GM19099 (cell line): ENCODE data around the gene CCDC141.

Experiments
- POLR2A ChIP-seq: IDR thresholded peaks from 3 replicates; pipeline ENCODE4 v1.6.1; 2011; ENCODE audit warnings: low read depth; ENCODE audit not compliant: insufficient read length; ENCODE audit errors: extremely low read depth

The CCDC141 gene

GRCh38 chr2:179049203-179049545 is 763 bp downstream of the CCDC141 start:
- TF ChIP-seq POLR2A: peak; percentile 27

- TF ChIP-seq POLR2A: no peak
These were observed 1.8 kb downstream of the CCDC141 start for GRCh38 chr2:179048099-179048498.

DNA sequence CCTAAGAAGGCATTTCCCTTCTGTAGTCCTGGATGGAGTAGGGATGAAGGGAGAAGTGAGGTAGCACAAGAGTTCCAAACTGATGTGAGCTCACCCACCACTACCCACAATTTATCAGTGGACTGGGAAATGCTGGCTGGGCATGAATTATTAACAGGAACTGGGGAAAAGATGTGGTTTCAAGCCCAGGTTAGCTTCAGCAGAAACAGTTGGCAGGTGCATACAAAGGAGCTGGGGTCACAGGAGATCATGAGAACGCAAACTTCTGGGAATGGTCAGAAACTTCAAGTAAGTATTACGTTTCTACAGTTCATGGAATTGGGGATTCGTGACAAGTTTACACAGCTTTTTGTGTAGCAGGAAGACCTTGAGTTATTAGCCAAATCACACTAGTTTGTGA is 5.4 kb downstream of the CCDC141 start:
- no peak for TF ChIP-seq POLR2A

GRCh38 chr2:179037807-179038206 is 12.1 kb downstream of the CCDC141 start:
- no peak for TF ChIP-seq POLR2A

- TF ChIP-seq POLR2A: no peak
These were observed 13.5 kb downstream of the CCDC141 start for GRCh38 chr2:179036353-179036905.

DNA sequence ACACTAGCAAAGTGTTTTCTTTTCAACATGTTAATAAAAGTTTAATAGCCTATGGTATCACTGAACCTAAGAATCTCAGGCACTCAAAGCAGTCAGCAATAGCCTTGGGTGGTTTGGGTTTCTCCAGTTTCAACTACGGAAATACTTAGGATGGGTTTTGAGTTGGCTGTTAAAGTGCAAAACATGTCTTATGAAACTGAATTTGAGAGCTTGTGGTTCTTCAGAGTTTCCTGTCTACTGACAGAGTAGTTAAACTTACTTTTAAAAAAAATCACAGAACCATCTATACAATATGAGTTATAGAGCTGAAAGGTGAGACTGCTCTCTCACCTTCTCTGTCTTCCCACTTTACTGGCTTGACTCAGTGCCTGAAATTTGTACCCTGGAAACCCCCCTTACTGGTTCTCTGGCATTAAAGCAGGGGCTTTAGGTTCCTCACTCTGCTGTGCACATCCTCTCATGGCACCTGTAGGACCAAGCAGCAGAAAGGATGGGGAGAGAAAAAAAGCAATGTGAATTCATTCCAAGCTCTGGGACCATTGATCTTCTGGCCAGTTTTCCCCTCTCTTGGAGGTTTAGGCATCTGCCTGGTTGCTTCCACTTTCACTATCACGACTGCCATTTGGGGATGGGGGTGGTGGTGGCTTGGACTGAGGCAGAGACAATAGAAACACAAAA is 18.1 kb downstream of the CCDC141 start:
- TF ChIP-seq POLR2A: peak; percentile 27

DNA sequence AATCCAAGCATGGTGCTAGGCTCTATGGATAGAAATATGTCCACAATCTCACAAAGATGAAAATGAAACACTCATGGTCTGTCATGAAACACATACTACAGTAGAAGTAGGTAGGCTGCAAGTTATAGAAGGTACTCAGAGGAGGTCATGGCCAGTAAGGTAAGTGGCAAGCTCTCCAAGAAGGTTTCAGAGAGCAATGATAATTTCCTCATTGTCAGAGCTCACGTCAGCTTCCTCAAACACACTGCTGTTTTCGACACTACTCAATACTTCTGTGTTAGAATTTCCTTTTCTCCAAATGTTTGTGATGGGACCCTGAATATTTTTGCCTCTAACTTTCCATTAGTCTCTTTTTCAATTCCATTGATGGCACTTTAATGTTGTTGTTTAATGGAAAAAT is 25.5 kb downstream of the CCDC141 start:
- TF ChIP-seq POLR2A: no peak

- TF ChIP-seq POLR2A: no peak
These were observed 27.3 kb downstream of the CCDC141 start for GRCh38 chr2:179022685-179023084.

- TF ChIP-seq POLR2A: no peak
These were observed 28.7 kb downstream of the CCDC141 start for GRCh38 chr2:179021258-179021657.

DNA sequence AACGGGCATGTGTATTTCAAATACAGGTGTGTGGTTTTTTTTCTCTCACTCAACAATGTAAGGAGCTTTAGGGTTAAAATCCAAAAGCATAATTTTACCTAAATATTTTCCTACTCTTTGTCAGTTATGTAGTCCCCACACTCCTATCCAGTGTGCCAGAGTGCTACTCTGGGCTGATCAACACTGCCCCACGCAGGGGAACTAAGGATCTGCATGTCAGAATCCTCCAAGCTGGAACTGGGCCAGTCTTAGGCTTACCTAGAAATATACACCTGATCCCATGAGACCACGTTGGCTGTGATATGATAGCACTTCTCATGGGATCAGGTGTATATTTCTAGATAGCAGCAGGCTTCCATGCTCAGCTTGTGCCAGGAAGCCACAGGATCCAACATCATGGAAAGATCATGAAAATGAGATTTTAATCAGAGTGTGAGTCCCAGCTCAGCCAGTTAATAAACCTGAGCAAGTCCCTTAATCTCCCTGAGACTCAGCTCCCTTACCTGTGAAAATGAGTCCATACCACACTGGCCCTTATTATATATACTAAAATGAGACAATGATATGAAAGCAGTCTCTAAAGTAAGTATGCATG is 29.7 kb downstream of the CCDC141 start:
- TF ChIP-seq POLR2A: no peak

- TF ChIP-seq POLR2A: no peak
These were observed 30.7 kb downstream of the CCDC141 start for GRCh38 chr2:179019260-179019659.

GRCh38 chr2:179017773-179018357 is 32.1 kb downstream of the CCDC141 start:
- TF ChIP-seq POLR2A: no peak

DNA sequence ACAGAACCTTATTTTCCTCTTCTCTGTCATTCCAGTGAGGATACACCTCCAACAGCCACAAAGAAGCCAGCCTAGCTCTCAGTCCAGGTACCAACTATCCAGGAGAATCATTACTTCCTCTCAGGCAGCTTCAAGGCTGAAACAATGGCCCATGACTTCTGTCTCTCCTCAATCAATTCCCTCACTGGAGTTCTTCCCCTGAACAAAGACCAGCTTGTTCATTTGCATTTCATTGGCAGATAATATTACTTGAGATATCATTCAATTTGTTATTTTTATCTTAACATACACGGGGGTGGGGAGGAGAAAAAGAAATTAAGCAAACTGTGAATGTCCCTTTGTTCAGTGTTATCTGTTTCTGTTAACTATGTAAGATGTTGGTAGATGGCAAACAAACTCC is 44.0 kb downstream of the CCDC141 start:
- no peak for TF ChIP-seq POLR2A

DNA sequence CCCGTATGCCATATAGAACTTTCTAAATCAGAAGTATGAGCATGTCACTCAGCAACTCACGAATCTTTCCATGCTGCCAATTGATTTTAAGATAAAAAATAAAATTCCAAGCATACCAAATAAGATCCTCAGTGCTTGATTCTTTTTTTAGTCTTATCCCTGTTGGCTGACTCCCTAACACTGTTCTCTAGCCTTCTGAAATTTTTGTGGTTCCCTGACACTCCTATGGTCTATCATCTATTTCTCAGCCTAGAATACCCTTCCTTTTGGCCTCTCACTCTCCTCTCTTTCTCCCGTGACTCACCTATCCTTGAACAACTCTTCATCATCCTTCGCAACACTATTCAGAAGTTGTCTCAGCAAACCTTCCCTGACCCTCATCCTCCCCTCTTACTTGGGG is 50.5 kb downstream of the CCDC141 start:
- no peak for TF ChIP-seq POLR2A

DNA sequence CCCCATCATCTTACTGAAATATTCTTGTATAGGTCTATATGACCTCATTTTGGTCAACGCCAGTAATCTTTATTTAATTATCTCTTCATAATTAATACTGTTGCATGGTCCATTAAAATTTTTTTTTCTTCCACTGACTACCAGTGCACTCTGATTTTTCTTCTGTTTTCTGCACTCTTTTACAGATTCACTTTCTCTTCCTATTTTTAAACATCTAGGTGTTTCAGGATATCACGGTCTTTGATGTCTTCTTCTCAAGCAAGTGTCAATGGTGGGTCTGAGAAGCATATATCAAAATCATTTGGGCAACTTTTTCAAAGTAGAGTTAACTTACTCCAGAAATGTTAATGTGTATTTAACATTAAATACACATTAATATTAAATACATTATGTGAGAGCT is 51.4 kb downstream of the CCDC141 start:
- no peak for TF ChIP-seq POLR2A

DNA sequence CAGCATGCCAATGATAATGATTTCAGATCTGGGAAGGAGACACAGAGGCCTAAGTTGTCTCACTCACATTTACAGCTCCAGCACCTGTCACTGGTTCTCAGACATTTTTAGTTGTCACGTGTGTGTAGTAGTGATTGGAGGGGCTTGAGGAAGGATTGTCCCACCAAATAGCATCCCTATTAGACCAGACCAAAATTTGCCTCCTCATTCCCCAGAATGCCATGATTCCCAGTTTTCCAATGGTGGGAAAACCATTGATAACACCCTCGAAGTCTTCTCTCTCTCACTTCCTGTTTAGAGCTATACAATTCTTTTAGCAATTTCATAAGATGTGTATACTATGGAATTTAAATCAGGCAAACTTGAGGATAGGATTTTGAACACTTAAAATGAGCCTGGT is 52.5 kb downstream of the CCDC141 start:
- TF ChIP-seq POLR2A: no peak
